GM18508 (cell line): ENCODE data around the gene ANO2.

Experiments used
- ATAC-seq: cut with Tn5 transposase; IDR thresholded peaks from one replicate; pipeline ENCODE4 v1.9.1; 2021; ENCODE audit warnings: moderate number of reproducible peaks; ENCODE audit not compliant: insufficient read depth, unreplicated experiment

The ANO2 gene

GRCh38 chr12:5789469-5789968, 155.5 kb downstream of the ANO2 start:
- no peak for ATAC-seq

- ATAC-seq, result no peak
Observed at GRCh38 chr12:5787828-5788227, 157.2 kb downstream of the ANO2 start.

GRCh38 chr12:5785601-5786000, 159.5 kb downstream of the ANO2 start:
- no peak for ATAC-seq

- no peak for ATAC-seq
Observed at GRCh38 chr12:5784462-5785130, 160.5 kb downstream of the ANO2 start.

GRCh38 chr12:5783289-5783920, 161.7 kb downstream of the ANO2 start:
- no peak for ATAC-seq

- no peak for ATAC-seq
Observed at GRCh38 chr12:5780536-5780935, 164.5 kb downstream of the ANO2 start.

- ATAC-seq, result no peak
Observed at GRCh38 chr12:5779401-5779800, 165.7 kb downstream of the ANO2 start.

GRCh38 chr12:5778821-5779220, 166.2 kb downstream of the ANO2 start:
- ATAC-seq, result no peak

- no peak for ATAC-seq
Observed at GRCh38 chr12:5777451-5777850, 167.6 kb downstream of the ANO2 start.

- ATAC-seq, result no peak
Observed at GRCh38 chr12:5776091-5776490, 169.0 kb downstream of the ANO2 start.

GRCh38 chr12:5773550-5773949, 171.5 kb downstream of the ANO2 start:
- no peak for ATAC-seq

- no peak for ATAC-seq
Observed at GRCh38 chr12:5771756-5772155, 173.3 kb downstream of the ANO2 start.

- ATAC-seq, result no peak
Observed at GRCh38 chr12:5770727-5771126, 174.3 kb downstream of the ANO2 start.

GRCh38 chr12:5768581-5769196, 176.4 kb downstream of the ANO2 start:
- ATAC-seq, result no peak

GRCh38 chr12:5768171-5768570, 176.9 kb downstream of the ANO2 start:
- ATAC-seq, result no peak

GRCh38 chr12:5758347-5758746, 186.7 kb downstream of the ANO2 start:
- ATAC-seq, result no peak

- no peak for ATAC-seq
Observed at GRCh38 chr12:5756338-5756842, 188.7 kb downstream of the ANO2 start.

GRCh38 chr12:5748027-5748426, 197.0 kb downstream of the ANO2 start:
- no peak for ATAC-seq

- ATAC-seq, result no peak
Observed at GRCh38 chr12:5746917-5747316, 198.1 kb downstream of the ANO2 start.

GRCh38 chr12:5746036-5746908, 198.8 kb downstream of the ANO2 start:
- no peak for ATAC-seq
